Common myeloid progenitor, CD34-positive (primary cell): ENCODE results near the gene GALC.
"Not testable (repeated sequence)": the region's sequence is repeated elsewhere in the genome, so short reads cannot be mapped to it uniquely, and the experiment has no call there.

Experiments
- CTCF ChIA-PET: fragments of 350-600 bp; sonication (Branson Sonifier 250); formaldehyde crosslinking; loops from one replicate; lab custom pipeline; 2021; ENCODE audit warnings: antibody characterized with exemption; lab: Charles Lee
- POLR2A ChIA-PET: fragments of 350-600 bp; sonication (Branson Sonifier 250); formaldehyde crosslinking; loops from one replicate; lab custom pipeline; 2021; ENCODE audit warnings: antibody characterized with exemption; lab: Charles Lee
- DNase-seq, 3 donors: peaks; one replicate each; pipeline versions ENCODE4 v3.0.0 to v3.0.0-alpha.2; 2013
- H3K27ac ChIP-seq, 2 experiments: 1 replicate in 1 of 2; 2 replicates in 1 of 2; pipeline ENCODE4 v1.7.0; 2013; ENCODE audit warnings: inconsistent platforms in 2 of 2, low read length in 2 of 2, mild to moderate bottlenecking in 2 of 2, low read depth in 1 of 2, moderate library complexity in 1 of 2; ENCODE audit not compliant: severe bottlenecking in 2 of 2, insufficient read depth in 1 of 2, poor library complexity in 1 of 2
- H3K27me3 ChIP-seq, 5 experiments: replicated peaks in 2 of 5; 1 replicate in 3 of 5; 2 replicates in 2 of 5; pipeline versions ENCODE4 v1.6.1 to v1.7.0; 2013; ENCODE audit warnings: low read length in 4 of 5, mild to moderate bottlenecking in 2 of 5, moderate library complexity in 2 of 5, inconsistent platforms in 1 of 5; ENCODE audit not compliant: insufficient read depth in 5 of 5, control insufficient read depth in 4 of 5
- H3K36me3 ChIP-seq, 4 experiments: 1 replicate in 2 of 4; 2 replicates in 2 of 4; pipeline versions ENCODE4 v1.6.1 to v1.7.0; 2013; ENCODE audit warnings: low read length in 3 of 4, control low read depth in 1 of 4, mild to moderate bottlenecking in 1 of 4; ENCODE audit not compliant: control insufficient read depth in 4 of 4, insufficient read depth in 4 of 4
- H3K4me1 ChIP-seq, 4 experiments: 1 replicate in 3 of 4; 2 replicates in 1 of 4; pipeline versions ENCODE4 v1.6.1 to v1.7.1; 2013; ENCODE audit warnings: low read length in 3 of 4, mild to moderate bottlenecking in 3 of 4, control low read depth in 1 of 4, inconsistent platforms in 1 of 4, moderate library complexity in 1 of 4; ENCODE audit not compliant: control insufficient read depth in 4 of 4, insufficient read depth in 4 of 4; ENCODE audit errors: control extremely low read depth in 1 of 4
- H3K4me3 ChIP-seq, 7 experiments: 1 replicate in 4 of 7; 2 replicates in 3 of 7; pipeline versions ENCODE4 v1.5.1 to v1.7.0; 2013; ENCODE audit warnings: mild to moderate bottlenecking in 7 of 7, low read length in 6 of 7, moderate library complexity in 6 of 7, inconsistent platforms in 2 of 7, low read depth in 2 of 7, control low read depth in 1 of 7; ENCODE audit not compliant: insufficient read depth in 4 of 7, control insufficient read depth in 1 of 7; ENCODE audit errors: extremely low read depth in 1 of 7
- H3K9me3 ChIP-seq, 5 experiments: 1 replicate in 4 of 5; 2 replicates in 1 of 5; pipeline versions ENCODE4 v1.6.1 to v1.7.1; 2013; ENCODE audit warnings: low read length in 4 of 5, mild to moderate bottlenecking in 2 of 5, inconsistent platforms in 1 of 5, low read depth in 1 of 5, moderate library complexity in 1 of 5; ENCODE audit not compliant: control insufficient read depth in 4 of 5, insufficient read depth in 2 of 5; ENCODE audit errors: control extremely low read depth in 1 of 5
- WGBS: methylation state at CpG from one replicate; pipeline ENCODE4 v1.1.5; 2013; ENCODE audit not compliant: insufficient coverage; 5-methylcytosine and 5-hydroxymethylcytosine counted together

GALC gene

DNA sequence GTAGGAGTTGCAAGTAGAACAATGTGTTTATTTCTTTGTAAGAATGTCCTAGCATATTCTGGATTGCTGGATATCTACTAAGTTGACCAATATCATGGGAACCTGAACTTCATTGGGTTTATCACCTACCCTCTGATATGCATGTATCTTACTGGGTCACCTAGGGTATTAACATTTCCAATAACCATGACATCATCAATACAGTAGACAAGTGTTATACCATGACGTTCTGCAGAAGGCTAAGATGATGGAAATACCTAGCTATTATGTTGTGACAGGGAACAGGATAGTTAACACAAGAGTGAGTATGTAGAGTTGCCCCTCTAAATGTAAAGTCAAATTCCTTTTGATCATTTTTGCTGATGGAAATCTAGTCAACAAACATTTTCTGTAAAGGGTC is 37.9 kb upstream of the GALC start:
- DNase-seq, result no peak
- Histone ChIP-seq H3K27me3 (peaks cover 0 to 2% (median 0%) of the 10 kb centered on the region in 5 experiments), H3K9me3 (no peaks in the 10 kb centered on the region), H3K4me1 (peaks cover 0 to 14% (median 0%) of the 10 kb centered on the region in 4 experiments), H3K27ac (no peak overlapping the region), H3K36me3 (no peaks in the 10 kb centered on the region), H3K4me3 (no peak overlapping the region)
- ChIA-PET POLR2A (no interaction called here), CTCF (interaction anchor here (1.6 kb wide), 1 partner anchor 13 kb away, joined by 3 read pairs; no protein-coding TSS in a partner anchor)
- 100% methylated on average over 1 of the region's 1 CpG for WGBS

DNA sequence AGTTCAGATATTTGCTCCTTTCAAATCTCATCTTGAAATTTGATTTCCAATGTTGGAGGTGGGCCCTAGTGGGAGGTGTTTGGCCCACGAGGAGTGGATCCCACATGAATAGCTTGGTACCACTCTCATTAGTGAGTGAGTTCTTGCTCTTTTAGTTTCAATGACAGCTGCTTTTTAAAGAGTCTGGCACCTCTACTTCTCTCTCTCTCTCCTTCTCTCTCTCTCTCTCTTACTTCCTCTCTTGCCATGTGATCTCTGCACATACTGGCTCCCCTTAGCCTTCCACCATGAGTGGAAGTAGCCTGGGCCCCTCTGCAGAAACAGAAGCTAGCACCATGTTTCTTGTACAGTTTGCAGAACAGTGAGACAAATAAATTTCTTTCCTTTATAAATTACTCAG is 37.1 kb upstream of the GALC start:
- POLR2A ChIA-PET, result no interaction called here
- no peak overlapping the region for H3K4me3 ChIP-seq
- no CpG with 5 or more reads among the region's 1 CpG for WGBS
- H3K9me3 ChIP-seq, result no peaks in the 10 kb centered on the region
- H3K36me3 ChIP-seq, result no peaks in the 10 kb centered on the region
- CTCF ChIA-PET, result interaction anchor here (1.2 to 1.6 kb wide), 2 partner anchors 12 to 14 kb away, joined by 3 read pairs; no protein-coding TSS in a partner anchor
- no peak overlapping the region for H3K27ac ChIP-seq
- DNase-seq, result peak in 2 of 3 donors; percentile 21 to 42
- H3K27me3 ChIP-seq, result peaks cover 0 to 2% (median 0%) of the 10 kb centered on the region in 5 experiments
- H3K4me1 ChIP-seq, result peaks cover 0 to 14% (median 0%) of the 10 kb centered on the region in 4 experiments

DNA sequence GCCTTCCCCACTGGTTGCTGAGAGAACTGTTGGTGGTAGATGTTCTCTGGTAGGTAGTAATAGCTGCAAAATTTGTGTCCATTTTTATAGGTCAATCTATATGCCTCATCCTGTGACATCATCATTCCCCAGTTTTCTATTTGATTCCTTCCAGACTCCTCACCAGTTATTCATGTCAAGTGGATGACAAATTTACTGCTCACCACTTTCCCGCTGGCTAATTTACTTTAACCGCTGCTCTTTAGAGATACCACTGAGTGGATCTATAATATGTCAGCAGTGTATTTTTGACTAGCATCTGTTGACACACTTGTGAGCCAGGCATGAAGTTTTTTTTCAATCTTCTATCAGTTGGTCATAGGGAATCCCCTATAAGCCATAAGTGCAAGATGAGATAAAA is 36.5 kb upstream of the GALC start:
- Histone ChIP-seq H3K9me3 (no peaks in the 10 kb centered on the region), H3K4me1 (peaks cover 0 to 14% (median 0%) of the 10 kb centered on the region in 4 experiments), H3K27ac (no peak overlapping the region), H3K36me3 (no peaks in the 10 kb centered on the region), H3K4me3 (no peak overlapping the region), H3K27me3 (peaks cover 0 to under 1% (median 0%) of the 10 kb centered on the region in 5 experiments)
- ChIA-PET CTCF (interaction anchor here (1.2 kb wide), 1 partner anchor 13 kb away, joined by 3 read pairs; no protein-coding TSS in a partner anchor), POLR2A (no interaction called here)
- 100% methylated on average over 1 of the region's 2 CpGs for WGBS
- no peak for DNase-seq

DNA sequence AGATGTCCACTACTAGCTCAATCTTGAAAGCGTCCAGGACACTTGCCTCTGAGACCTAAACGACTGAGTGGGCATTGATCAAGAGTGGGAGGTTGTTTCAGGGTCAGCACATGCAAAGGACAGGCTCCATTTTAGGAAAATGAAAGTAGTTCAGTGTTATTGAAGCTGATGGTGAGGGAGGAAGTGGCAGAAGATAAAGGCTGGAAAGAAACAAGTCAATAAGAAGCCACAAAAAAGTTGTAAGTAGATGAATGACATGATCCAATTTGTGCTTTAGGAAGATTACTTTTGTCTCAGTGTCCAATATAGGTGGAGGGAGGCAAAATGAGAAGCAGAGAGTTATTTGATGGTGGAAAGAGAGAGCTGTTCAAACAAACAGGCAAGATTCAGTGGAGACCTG is 33.9 kb upstream of the GALC start:
- Histone ChIP-seq H3K4me3 (no peak overlapping the region), H3K27me3 (no peaks in the 10 kb centered on the region), H3K36me3 (no peaks in the 10 kb centered on the region), H3K27ac (no peak overlapping the region), H3K9me3 (no peaks in the 10 kb centered on the region), H3K4me1 (peaks cover 0 to 23% (median 5%) of the 10 kb centered on the region in 4 experiments)
- POLR2A ChIA-PET, result no interaction called here
- WGBS, result 88% methylated on average over 1 of the region's 2 CpGs
- DNase-seq, result no peak
- CTCF ChIA-PET, result no interaction called here

DNA sequence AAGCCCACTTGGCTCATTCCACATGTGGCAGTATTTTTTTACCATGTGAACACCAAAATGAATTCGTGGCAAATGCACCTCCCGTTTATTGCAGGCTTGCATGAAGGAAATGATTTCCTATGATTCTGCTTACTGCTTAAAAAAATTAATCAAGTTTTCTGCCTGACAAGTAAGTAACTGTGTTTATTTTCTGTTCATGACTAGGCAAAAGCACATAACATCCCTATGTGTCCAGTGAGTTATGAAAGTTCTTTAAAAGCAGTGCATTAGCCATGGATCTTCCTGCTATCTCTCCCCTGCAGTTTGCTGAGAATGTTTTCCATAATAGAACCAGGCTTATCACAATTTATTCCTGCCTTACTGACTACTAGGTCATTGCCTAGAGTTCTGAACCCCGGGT is 32.3 kb upstream of the GALC start:
- DNase-seq, result no peak
- peaks cover 0 to 23% (median 5%) of the 10 kb centered on the region in 4 experiments for H3K4me1 ChIP-seq
- 70% methylated on average over 2 of the region's 3 CpGs for WGBS
- no peak overlapping the region for H3K27ac ChIP-seq
- no peaks in the 10 kb centered on the region for H3K36me3 ChIP-seq
- H3K9me3 ChIP-seq, result no peaks in the 10 kb centered on the region
- no peaks in the 10 kb centered on the region for H3K27me3 ChIP-seq
- ChIA-PET POLR2A (no interaction called here), CTCF (no interaction called here)
- no peak overlapping the region for H3K4me3 ChIP-seq

DNA sequence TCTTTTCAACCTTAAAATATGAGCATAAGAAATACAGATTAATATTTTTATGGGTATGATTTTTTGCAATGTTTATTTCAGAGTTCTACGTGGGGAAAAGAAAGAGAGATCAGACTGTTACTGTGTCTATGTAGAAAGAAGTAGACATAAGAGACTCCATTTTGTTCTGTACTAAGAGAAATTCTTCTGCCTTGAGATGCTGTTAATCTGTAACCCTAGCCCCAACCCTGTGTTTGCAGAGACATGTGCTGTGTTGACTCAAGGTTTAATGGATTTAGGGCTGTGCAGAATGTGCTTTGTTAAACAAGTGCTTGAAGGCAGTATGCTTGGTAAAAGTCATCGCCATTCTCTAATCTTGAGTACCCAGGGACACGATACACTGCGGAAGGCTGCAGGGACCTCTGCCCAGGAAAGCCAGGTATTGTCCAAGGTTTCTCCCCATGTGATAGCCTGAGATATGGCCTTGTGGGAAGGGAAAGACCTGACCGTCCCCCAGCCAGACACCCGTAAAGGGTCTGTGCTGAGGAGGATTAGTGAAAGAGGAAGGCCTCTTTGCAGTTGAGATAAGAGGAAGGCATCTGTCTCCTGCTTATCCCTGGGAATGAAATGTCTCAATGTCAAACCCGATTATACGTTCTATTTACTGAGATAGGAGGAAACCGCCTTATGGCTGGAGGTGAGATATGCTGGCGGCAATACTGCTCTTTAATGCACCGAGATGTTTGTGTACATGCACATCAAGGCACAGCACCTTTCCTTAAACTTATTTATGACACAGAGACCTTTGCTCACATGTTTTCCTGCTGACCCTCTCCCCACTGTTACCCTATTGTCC is 31.5 kb upstream of the GALC start:
- H3K27me3 ChIP-seq, CTCF ChIA-PET, POLR2A ChIA-PET, H3K4me3 ChIP-seq, H3K36me3 ChIP-seq, H3K9me3 ChIP-seq, H3K27ac ChIP-seq: not testable (repeated sequence)
- peaks cover 0 to 17% (median 5%) of the 10 kb centered on the region in 4 experiments for H3K4me1 ChIP-seq
- DNase-seq, result peak in 2 of 3 donors; percentile 25 to 48
- 81% methylated on average over 8 of the region's 11 CpGs for WGBS

DNA sequence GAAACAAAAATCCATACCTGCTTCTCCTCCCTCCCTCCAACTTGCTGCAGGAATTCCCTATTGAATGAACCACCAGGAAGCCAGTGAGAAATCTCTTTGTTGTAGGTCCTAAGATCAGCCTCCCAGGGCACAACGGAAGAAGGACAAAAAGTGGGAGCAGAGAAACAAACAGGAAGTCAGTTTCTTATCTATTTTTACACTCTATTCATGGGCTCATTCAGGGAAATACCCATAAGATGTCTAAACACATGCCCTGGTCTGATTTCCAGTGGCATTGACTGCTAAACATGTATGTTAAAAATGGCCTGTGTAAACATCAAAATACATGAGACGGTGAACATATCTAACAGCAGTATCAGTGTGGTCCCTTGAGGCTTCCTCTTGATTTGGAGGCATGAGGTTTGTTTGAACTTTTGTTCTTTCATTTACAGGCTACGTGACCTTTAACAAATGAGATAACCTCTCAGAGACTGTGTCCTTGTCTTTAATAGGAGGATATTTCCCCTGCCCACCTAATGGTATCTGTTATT is 30.7 kb upstream of the GALC start:
- no peaks in the 10 kb centered on the region for H3K36me3 ChIP-seq
- ChIA-PET CTCF (no interaction called here), POLR2A (no interaction called here)
- no peak overlapping the region for H3K4me3 ChIP-seq
- no peak overlapping the region for H3K27ac ChIP-seq
- no peaks in the 10 kb centered on the region for H3K9me3 ChIP-seq
- WGBS, result 60% methylated on average over 1 of the region's 3 CpGs
- no peaks in the 10 kb centered on the region for H3K27me3 ChIP-seq
- H3K4me1 ChIP-seq, result peaks cover 0 to 17% (median 5%) of the 10 kb centered on the region in 4 experiments
- DNase-seq, result peak in 2 of 3 donors; percentile 55 to 67
